Right hindlimb (tissue), 1 donor: ENCODE measurements around the gene NXF1.
A peak's percentile ranks its signal among the peaks of the same experiment; 100 is the strongest.
"Not testable (repeated sequence)": the region's sequence is repeated elsewhere in the genome, so short reads cannot be mapped to it uniquely, and the experiment has no call there.

ENCODE experiments used
- DNase-seq: peaks from one replicate; pipeline ENCODE4 v3.0.0-alpha.2; 2018

The NXF1 gene

GRCh38 chr11:62831520-62832335 is 26.5 kb upstream of the NXF1 start, which contains the start of gene STX5:
TSS of gene STX5 (minus strand) at chr11:62832051. CDS start at chr11:62831243, 808 bp downstream.
- peak; percentile 99 for DNase-seq

- DNase-seq: no peak
Measured at GRCh38 chr11:62830904-62831519, 25.8 kb upstream of the NXF1 start.

DNA sequence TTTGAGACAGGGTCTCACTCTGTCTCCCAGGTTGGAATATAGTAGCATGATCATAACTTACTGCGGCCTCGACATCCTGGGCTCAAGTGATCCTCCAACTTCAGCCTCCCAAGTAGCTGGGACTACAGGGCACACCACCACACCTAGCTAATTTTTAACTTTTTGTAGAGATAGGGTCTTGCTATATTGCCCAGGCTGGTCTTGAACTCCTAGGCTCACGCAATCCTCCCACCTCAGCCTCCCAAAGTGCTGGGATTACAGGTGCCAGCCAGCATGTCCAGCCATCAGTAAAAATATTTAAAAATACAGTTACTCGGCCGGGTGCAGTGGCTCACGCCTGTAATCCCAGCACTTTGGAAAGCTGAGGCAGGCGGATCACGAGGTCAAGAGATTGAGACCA is 22.9 kb upstream of the NXF1 start:
- not testable (repeated sequence) for DNase-seq

- no peak for DNase-seq
Measured at GRCh38 chr11:62823677-62824076, 18.4 kb upstream of the NXF1 start.

DNA sequence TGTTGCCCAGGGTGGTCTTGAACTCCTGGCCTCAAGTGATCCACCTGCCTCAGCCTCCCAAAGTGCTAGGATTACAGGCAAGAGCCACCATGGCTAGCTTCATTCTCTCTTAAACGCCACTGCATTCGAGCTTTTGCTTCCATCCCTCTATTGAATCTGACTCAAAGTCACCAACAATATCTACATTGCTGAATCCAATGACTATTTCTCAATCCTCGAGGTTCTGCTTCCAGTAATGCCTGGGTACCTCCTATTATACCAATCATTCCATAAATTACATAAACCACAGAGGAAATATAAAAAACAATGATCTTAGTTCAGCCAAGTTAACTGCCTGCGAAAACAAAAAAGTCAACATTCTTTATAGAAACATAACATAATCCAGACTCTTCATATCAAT is 11.9 kb upstream of the NXF1 start:
- no peak for DNase-seq

DNA sequence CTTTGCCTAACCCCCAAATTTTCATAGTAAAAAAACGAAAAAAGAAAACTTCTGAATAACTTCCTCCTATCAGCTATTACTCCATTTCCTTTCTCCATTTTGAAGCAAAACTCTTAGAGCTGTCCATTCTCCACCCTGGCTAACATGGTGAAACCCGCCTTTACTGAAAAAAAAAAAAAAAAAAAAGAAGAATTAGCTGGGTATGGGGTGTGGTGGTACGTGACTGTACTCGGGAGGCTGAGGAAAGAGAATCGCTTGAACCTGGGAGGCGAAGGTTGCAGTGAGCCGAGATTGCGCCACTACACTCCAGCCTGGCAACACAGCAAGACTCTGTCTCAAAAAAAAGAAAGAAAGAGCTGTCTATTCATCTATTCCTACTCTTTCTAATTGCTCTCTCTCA is 11.3 kb upstream of the NXF1 start:
- DNase-seq: no peak

DNA sequence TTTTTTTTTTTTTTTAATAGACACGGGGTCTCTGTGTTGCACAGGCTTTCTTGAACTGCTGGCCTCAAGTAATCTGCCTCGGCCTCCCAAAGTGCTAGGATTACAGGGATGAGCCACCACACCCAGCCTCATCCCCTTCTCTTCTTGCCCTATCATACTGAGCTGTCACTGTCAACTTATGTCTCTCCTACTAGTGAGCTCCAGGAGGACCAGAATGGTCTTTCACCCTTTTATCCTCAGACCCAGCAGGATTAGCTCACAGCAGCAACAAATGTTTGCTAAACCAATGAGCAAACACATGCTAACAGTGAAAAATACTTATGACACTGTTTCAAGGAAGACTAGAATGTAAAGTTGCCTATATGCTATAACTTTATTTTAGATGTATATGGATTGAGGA is 6.4 kb upstream of the NXF1 start:
- DNase-seq: no peak

GRCh38 chr11:62810748-62811147 is 5.5 kb upstream of the NXF1 start:
- no peak for DNase-seq

DNA sequence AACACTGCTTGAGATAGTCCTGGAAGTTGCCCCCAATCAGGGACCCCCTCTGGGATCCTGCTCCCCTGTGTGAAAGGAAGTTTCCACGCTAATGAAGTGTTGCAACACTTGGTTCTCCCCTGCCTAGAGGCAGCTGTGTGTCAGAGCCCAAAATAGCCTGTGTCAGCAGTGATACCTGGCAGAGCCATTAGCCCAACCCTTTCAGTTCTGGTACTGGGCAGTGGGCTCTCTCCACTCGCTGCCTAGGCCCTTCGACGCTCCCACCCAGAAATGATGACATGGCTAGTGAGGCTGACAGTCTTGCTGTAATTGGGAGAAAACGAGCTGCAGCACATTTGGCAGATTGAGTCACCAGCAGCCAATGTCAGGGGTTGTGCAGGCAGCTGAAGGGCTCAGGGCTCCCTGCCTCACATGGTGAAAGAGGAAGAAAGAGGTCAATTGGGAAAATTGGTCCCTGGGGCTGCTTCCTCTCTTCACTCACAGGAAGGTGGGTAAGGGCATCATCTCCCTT is 1.4 kb upstream of the NXF1 start:
- DNase-seq: no peak

GRCh38 chr11:62805961-62806441 is 761 bp upstream of the NXF1 start:
- no peak for DNase-seq

- DNase-seq: no peak
Measured at GRCh38 chr11:62804310-62805075, 747 bp downstream of the NXF1 start.

GRCh38 chr11:62801071-62801470 is 4.2 kb downstream of the NXF1 start:
- no peak for DNase-seq

DNA sequence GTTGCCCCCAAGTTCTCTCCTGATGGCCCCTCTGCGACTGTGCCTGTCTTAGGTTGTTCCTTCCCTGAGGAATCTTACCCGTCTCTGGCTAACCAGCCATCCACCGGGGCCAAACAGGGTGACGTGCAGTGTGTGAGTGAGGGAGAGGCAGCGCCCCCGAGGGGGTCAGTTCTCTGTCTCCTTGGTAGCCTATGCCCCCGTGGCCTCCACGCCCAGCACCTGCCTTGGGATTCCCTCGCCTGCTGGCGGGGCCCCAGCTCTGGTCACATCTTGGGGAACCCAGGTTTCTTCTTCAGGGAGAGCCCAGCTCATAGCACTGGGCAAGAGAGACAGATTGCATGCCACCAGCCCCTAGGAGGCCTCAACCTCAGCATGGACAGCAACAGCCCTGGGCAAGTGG is 5.8 kb downstream of the NXF1 start:
- no peak for DNase-seq

DNA sequence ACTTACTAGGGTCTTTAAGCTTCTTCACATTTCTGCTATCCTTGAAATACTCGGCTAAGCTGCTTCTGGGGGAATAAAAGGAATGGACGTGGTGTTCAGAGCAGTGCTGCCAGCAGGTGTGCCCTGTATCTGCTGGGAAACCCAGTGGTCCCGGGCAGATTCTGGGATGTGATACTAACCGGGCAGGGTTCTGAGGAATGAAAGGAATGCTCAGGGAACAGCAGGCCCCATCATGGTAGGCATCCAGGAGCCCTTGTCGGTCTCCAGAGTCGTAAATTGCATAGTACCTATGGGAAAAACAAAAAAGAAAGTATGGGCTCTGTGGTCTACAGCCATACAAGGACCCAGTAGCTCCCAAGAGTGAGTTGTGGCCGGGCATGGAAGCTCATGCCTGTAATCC is 9.0 kb downstream of the NXF1 start:
- no peak for DNase-seq

DNA sequence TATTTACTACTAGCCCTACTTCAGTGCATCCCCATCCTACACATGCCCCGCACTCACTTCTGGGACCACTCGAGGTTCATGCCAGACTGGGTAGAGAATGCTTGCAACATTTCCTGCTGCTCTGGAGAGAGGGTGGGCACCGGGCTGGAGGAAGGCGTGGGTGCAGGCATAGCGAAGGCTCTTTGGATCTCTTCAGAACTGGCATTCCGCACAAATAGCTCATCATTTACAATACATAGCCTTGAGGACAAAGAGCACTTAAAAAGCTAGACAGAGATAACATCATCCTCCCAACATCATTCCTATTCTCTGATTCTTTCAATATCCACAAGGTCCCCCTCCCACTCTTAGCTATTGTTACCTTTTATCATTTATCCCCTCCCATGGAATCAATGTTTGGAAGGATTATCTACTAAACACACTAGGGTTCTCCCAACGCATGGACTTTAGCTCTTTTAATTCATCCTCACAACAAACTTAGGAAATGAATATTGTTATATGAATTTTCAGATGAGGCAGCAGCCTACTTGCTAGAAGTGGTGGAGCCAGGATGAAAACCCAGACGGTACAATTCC is 11.0 kb downstream of the NXF1 start:
- no peak for DNase-seq

DNA sequence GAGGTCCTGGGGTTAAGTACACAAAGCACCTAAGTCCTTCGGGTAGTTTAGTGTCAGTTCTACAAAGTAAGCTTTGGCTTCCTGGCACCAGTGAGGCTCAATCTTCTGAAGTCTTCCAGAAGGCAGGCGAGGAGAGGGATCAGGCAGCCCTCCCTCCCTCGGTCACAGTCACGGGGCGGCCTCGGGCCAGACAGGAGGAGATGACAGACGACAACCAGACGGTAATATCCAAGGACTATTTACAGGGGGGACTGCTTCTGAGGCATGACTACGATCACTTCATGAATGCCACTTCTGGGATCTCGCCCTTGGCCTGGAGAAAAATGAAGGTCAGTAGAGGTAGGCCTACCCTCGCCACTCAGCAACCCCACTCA is 13.1 kb downstream of the NXF1 start:
- DNase-seq: peak; percentile 48

- peak; percentile 94 for DNase-seq
Measured at GRCh38 chr11:62791501-62792201, 13.6 kb downstream of the NXF1 start, which contains the start of gene TMEM223. TSS of gene TMEM223 (minus strand) at chr11:62792006. CDS start at chr11:62791994, 12 bp downstream.

- no peak for DNase-seq
Measured at GRCh38 chr11:62789576-62789975, 15.7 kb downstream of the NXF1 start.

- no peak for DNase-seq
Measured at GRCh38 chr11:62788991-62789390, 16.2 kb downstream of the NXF1 start.

DNA sequence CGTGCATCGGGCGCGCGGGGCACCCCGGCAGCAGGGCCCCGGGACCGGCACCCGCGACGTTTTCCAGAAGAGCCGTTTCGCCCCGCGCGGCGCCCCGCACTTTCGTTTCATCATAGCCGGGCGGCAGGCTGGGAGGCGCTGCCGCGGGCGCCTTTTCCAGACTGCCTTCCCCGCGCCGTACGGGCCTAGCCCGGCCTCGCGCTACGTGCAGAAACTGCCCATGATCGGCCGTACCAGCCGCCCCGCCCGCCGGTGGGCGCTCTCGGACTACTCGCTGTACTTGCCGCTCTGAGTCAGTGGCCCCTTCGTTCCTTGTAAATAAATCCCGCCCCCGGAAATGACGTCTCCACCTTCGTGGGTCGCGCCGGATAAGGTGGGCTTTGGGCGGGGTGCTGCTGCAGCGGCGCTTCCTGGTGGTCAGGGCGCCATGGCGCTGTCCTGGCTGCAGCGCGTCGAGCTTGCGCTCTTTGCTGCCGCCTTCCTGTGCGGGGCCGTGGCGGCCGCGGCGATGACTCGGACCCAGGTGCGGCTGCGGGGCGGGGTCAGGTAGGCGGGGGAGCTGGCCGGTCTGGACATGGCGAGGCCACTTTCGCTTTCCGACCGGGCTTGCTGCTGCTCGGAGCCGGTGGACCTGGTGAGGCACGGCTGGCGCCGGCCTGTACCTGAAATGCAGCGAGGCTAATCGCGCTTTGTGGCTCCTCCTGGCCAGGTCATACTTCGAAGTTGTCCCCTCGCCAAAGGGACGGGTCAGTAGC is 18.1 kb downstream of the NXF1 start, which contains the start of gene TMEM179B:
Gene TMEM179B, plus strand, starts transcription at position 398 of the 755 bp plus-strand sequence. Its CDS starts 30 bp downstream, at position 428.
- peak; percentile 97 for DNase-seq

GRCh38 chr11:62786318-62787004 is 18.8 kb downstream of the NXF1 start:
- DNase-seq: peak; percentile 92
